Activated naive CD8-positive, alpha-beta T cell treated with anti-CD3 and anti-CD28 coated beads, Interleukin-2, amount 50 U/mL, for 24 hours (primary cell): ENCODE data around the gene SOX30.

ENCODE experiments used
- ATAC-seq: fragments of 150-1000 bp; cut with Tn5 transposase; one replicate; pipeline ENCODE4 v1.10.0; 2021
- DNase-seq: peaks from one replicate; pipeline ENCODE4 v3.0.0; 2021
- H3K27ac Mint-ChIP-seq: one replicate; pipeline ENCODE4 v1.8.0; 2021; ENCODE audit warnings: mild to moderate bottlenecking, mixed read lengths
- H3K27me3 Mint-ChIP-seq: one replicate; pipeline ENCODE4 v1.8.0; 2021; ENCODE audit warnings: mixed read lengths
- H3K36me3 Mint-ChIP-seq: one replicate; pipeline ENCODE4 v1.8.0; 2021; ENCODE audit warnings: low read depth, mixed read lengths
- H3K4me1 Mint-ChIP-seq: one replicate; pipeline ENCODE4 v1.8.0; 2021; ENCODE audit warnings: mixed read lengths
- H3K4me3 Mint-ChIP-seq: one replicate; pipeline ENCODE4 v1.8.0; 2021; ENCODE audit warnings: mild to moderate bottlenecking, moderate library complexity, mixed read lengths
- H3K9me3 Mint-ChIP-seq: one replicate; pipeline ENCODE4 v1.8.0; 2021; ENCODE audit warnings: mixed read lengths

Gene SOX30

DNA sequence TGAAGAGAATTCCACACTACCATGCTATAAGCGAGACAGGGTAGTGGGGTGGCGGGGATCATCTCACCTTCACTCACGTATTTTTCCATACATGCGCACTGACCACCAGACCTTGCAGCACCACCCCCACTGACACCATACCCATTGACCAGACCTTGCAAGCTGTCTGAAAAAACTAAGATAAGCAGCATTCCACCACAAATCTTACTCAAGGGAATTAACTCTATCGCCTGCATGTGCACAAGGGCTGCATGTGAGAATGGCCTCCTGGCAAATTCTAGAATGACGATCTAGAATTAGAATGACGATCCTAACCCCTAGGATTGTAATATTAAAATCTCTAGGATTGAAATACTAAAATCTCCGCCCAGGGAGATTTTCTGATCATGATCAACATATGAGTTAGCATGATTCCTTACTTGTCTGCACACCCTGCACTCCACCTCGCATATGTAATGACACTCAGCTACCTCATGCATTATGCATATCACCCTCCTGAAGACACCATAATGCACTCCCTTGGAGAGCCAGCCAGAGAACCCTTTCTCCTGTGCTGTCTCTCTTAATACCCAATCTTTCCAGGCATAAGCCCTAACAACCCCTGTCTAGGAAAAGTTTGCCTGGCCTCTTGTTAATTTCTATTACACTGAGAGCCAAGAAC is 11.7 kb downstream of the SOX30 start:
- H3K27me3 Mint-ChIP-seq = peaks cover 2% of the 10 kb centered on the region
- H3K36me3 Mint-ChIP-seq = no peaks in the 10 kb centered on the region
- DNase-seq = no peak
- no peak overlapping the region for H3K27ac Mint-ChIP-seq
- no peaks in the 10 kb centered on the region for H3K9me3 Mint-ChIP-seq
- ATAC-seq = no peak
- H3K4me1 Mint-ChIP-seq = no peaks in the 10 kb centered on the region
- no peak overlapping the region for H3K4me3 Mint-ChIP-seq

DNA sequence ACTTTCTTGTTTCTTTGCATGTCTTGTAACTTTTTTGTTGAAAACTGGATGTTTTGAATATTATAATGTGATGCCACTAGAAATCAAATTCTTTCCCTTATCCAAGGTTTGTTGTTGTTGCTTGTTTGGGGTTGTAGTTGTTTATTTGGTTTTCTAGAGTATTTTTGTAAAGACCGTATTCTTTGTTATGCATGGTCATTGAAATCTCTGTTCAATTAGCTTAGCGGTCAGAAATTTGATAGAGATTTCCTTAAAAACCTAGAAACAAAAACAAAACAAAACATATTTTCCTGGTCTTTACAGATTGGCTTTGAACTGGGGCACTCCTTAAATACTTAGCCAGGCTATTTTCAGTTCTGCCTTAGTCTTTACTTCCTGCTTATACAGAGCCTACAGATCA is 21.9 kb downstream of the SOX30 start:
- H3K9me3 Mint-ChIP-seq = peaks cover 8% of the 10 kb centered on the region
- no peaks in the 10 kb centered on the region for H3K4me1 Mint-ChIP-seq
- no peak overlapping the region for H3K4me3 Mint-ChIP-seq
- no peak overlapping the region for H3K27ac Mint-ChIP-seq
- ATAC-seq (no peak), DNase-seq (no peak)
- H3K27me3 Mint-ChIP-seq = peaks cover under 1% of the 10 kb centered on the region
- no peaks in the 10 kb centered on the region for H3K36me3 Mint-ChIP-seq

DNA sequence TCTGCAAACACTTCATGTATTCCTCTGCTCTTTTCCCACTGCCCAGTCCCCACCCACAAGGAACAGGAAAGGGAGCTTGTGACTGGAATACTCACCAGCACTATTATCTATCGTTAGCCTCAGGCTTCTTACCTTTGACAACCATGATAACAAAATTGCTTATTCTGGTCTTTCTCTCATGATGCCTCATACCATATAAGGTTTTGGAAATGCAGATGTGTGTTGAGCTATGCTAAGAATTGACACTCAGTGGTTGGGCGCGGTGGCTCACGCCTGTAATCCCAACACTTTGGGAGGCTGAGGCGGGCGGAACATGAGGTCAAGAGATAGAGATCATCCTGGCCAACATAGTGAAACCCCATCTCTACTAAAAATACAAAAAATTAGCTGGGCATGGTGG is 25.4 kb downstream of the SOX30 start:
- H3K9me3 Mint-ChIP-seq = peaks cover 11% of the 10 kb centered on the region
- H3K27me3 Mint-ChIP-seq = peaks cover 3% of the 10 kb centered on the region
- no peak for ATAC-seq
- H3K27ac Mint-ChIP-seq = no peak overlapping the region
- DNase-seq = no peak
- H3K36me3 Mint-ChIP-seq = no peaks in the 10 kb centered on the region
- H3K4me1 Mint-ChIP-seq = no peaks in the 10 kb centered on the region
- no peak overlapping the region for H3K4me3 Mint-ChIP-seq

DNA sequence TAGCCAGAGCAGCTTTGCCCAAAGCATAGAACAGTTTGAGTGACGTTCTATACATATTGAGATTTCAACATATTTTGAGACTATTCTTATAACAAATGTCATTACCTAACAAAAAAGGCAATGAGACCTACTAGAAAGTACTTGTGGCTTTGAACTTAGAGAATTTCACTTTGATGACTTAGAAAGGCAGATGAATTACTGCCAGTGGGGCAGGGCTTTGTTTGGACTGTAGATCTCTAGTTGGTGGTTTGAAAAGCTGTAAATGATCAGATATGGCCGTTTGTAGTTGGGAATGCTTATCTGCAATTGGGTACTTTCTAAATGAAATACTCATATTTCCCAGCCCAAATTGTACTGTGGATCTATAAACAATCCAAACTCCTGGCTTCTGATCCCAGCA is 28.1 kb downstream of the SOX30 start:
- Mint-ChIP-seq H3K36me3 (no peaks in the 10 kb centered on the region), H3K27me3 (peaks cover 12% of the 10 kb centered on the region), H3K4me1 (no peaks in the 10 kb centered on the region), H3K9me3 (peaks cover 10% of the 10 kb centered on the region), H3K4me3 (no peak overlapping the region), H3K27ac (no peak overlapping the region)
- no peak for DNase-seq
- no peak for ATAC-seq

DNA sequence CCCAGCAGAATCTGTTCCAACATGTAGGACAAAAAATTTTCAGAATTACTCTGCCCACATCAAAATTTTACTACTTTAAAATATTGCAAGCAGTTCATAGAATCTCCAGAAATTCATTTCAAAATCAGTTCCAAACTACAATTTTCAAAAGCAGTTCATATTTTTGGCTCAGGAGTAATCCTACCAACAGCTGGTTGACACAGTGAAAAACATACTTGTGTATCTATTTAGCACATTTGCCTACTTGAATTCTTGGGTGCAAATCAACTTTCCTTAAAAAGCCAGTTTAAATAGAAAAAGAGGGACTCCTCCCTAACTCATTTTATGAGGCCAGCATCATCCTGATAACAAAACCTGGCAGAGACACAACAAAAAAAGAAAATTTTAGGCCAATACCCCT is 31.5 kb downstream of the SOX30 start:
- no peak overlapping the region for H3K4me3 Mint-ChIP-seq
- H3K27ac Mint-ChIP-seq = no peak overlapping the region
- H3K27me3 Mint-ChIP-seq = peaks cover 13% of the 10 kb centered on the region
- no peak for ATAC-seq
- no peaks in the 10 kb centered on the region for H3K4me1 Mint-ChIP-seq
- no peak for DNase-seq
- peaks cover 10% of the 10 kb centered on the region for H3K9me3 Mint-ChIP-seq
- no peaks in the 10 kb centered on the region for H3K36me3 Mint-ChIP-seq

DNA sequence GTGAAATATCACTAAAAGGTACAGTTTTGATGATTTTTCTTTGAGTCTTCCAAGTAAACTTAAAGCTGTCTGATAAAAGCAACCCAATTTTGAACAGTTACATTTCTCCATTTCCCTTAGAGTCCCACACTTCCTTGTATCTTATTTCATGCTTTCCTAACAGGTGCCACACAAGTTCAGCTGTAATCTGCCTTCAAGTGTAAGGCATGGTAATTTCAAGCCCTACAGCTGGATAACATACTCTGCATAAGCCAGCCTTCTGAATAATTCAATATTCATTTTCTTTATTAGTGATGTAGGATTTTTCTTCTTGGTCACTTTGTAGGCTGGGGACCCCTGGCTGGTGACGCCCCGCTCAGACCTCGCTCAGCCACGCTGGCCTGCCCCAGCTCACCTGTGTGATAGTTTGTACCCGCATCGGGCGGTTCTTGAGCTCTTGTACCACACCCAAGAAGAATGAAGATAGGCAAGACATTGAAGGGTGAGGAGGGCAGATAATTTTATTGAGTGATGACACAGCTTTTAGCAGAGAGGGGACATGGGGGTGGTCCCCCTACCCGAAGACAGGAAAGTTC is 34.0 kb downstream of the SOX30 start:
- Mint-ChIP-seq H3K9me3 (peaks cover 10% of the 10 kb centered on the region), H3K36me3 (no peaks in the 10 kb centered on the region), H3K27me3 (peaks cover 13% of the 10 kb centered on the region), H3K27ac (no peak overlapping the region), H3K4me3 (no peak overlapping the region), H3K4me1 (peaks cover 6% of the 10 kb centered on the region)
- no peak for ATAC-seq
- DNase-seq = no peak

DNA sequence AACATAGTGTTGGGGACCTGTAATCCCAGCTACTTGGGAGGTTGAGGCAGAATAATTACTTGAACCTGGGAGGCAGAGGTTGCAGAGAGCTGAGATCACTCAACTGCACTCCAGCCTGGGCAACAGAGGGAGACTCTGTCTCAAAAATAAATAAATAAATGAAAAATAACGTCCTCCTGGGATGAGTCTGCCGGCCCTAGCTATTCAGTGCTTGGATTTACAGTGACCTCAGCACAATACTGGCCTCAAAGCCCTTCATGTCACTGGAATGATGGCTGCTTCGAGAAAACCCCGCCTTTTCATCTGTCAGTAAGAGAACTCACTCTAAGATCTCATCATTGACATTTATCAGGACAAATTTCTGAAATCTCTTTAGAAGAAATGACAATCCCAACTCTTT is 35.5 kb downstream of the SOX30 start:
- no peak for ATAC-seq

DNA sequence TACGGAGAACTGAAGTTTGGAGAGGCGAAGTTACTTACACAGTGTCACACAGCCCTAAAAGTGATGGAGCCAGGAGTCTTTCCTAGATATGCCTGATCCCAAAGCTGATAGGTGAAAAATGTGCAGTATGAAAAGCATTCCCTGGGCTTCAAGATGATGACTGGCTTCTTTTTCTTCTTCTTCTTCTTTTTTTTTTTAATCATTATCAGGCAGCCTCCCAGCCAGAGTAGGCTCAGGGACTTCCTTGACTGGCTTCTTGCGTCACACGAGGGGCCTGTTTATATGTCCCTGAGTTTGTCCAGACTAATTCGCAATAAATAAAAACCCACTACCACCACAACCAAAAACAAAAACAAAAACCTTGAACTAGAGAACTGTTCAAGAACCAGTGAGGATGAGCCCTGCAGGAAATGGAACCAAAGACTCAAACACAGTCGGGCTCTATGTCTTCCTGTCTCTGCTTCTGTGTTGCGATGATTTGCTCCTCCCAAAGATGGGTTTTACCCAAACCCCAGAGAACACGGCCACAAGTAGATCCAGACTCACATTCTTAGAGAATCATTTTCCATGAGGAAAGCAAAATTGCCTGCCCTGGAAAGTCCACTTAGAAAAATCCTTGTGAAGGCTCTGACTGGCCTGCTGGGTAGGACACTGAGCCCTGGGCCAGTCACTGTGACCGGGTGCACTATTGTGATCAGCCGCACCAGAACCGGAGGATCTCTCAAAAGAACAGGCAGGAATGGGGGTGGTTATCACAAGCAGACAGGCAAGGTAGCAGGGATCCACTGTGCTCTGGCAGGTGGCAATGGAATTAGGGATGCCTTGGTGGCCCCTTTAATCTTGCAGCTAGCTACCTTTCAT is 38.6 kb downstream of the SOX30 start:
- H3K36me3 Mint-ChIP-seq = no peaks in the 10 kb centered on the region
- H3K4me3 Mint-ChIP-seq = peak overlapping the region; percentile 7
- peaks cover 38% of the 10 kb centered on the region for H3K4me1 Mint-ChIP-seq
- H3K27ac Mint-ChIP-seq = peak overlapping the region; percentile 55
- H3K9me3 Mint-ChIP-seq = no peaks in the 10 kb centered on the region
- H3K27me3 Mint-ChIP-seq = peaks cover 2% of the 10 kb centered on the region
- DNase-seq (no peak), ATAC-seq (no peak)

More for the DNA sequence above, 35.5 kb downstream of the SOX30 start:
- H3K27ac Mint-ChIP-seq = no peak overlapping the region
- H3K9me3 Mint-ChIP-seq = peaks cover 7% of the 10 kb centered on the region
- DNase-seq = no peak
- H3K4me1 Mint-ChIP-seq = peaks cover 18% of the 10 kb centered on the region
- peaks cover 11% of the 10 kb centered on the region for H3K27me3 Mint-ChIP-seq
- H3K36me3 Mint-ChIP-seq = no peaks in the 10 kb centered on the region
- no peak overlapping the region for H3K4me3 Mint-ChIP-seq

DNA sequence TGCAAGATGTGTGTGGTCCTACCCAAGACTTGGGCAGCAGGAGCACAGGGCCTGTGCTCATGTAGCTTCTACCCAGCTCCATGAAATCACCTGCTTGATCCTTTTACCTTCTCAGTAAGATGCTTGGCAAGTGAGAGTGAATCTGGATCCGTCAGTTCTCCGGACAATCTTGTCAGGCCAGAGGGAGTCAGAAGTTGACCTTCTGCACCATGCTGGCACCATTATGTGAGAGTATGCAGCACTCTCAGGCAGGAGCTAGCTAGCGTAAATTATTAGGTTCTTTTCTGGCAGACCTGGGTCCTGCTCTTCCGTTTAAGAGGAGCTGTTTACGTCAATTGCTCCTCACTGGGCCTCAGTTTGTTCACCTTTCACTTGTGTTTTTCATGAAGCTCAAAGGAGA is 39.7 kb downstream of the SOX30 start:
- peaks cover 48% of the 10 kb centered on the region for H3K4me1 Mint-ChIP-seq
- H3K9me3 Mint-ChIP-seq = peaks cover 4% of the 10 kb centered on the region
- no peaks in the 10 kb centered on the region for H3K36me3 Mint-ChIP-seq
- H3K27ac Mint-ChIP-seq = no peak overlapping the region
- no peak overlapping the region for H3K4me3 Mint-ChIP-seq
- no peak for ATAC-seq
- DNase-seq = no peak
- H3K27me3 Mint-ChIP-seq = peaks cover 4% of the 10 kb centered on the region

DNA sequence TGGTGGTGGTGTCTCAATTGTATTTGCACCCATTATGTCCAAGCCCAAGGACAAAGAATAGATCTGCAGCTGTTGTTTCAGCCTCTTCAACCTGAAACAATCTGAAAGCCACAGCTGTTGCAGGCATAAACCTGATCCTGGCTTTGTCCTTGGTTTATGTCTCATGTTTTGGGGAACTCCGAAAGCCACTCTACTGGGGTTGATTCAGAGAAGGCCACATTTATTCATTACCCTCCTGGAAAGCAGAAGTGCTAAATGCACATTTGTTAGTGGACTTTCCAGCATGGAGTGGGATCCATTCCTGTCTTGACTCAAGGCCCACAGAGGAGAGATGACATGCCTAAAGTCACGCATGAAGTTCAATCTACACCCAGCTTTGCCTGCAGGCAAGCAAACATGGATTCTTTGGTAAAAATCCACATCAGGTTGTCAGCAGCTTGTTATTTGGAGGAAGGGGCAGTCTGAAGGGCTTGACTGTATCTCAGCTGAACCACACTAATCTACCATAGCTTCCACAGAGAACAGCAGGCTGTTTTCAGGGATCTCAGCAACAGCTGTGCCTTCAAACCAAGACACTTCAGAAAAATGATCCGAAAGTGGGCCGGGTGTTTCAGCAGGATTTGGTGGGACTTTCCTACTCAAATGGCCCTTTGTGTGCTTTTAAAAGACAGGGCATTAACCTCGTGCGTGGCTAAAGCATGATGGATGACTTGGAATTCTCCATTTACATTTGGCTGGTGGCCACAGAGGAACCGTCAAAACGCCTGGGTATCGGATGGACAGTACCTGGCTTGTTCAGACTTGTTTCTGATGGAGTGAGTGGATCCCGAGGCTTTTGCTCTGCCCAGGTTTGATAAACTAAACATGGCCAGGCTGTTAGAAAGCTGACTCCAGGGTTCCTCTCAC is 40.4 kb downstream of the SOX30 start:
- DNase-seq (no peak), ATAC-seq (peak; percentile 31)
- H3K27ac Mint-ChIP-seq = no peak overlapping the region
- H3K4me3 Mint-ChIP-seq = no peak overlapping the region
- H3K9me3 Mint-ChIP-seq = peaks cover 4% of the 10 kb centered on the region
- no peaks in the 10 kb centered on the region for H3K36me3 Mint-ChIP-seq
- peaks cover 4% of the 10 kb centered on the region for H3K27me3 Mint-ChIP-seq
- peaks cover 56% of the 10 kb centered on the region for H3K4me1 Mint-ChIP-seq

DNA sequence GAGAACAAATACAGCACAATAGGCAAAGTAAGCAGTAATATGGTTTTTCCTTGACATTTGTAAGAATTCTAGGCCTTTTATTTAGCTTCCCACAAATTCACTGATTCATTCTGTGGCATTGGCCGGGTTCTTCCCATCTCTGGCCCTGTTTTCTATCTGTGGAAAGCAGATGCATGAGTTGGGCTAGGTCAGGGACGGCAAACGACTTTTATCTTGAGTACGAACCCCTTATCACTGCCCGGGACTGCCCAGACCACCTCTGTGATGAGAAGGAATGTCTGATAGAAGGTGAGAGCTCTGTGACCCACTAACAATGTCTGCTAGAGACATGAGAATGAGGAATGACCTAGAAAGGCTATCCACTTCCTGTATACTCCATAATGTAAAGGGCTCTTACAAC is 41.2 kb downstream of the SOX30 start:
- Mint-ChIP-seq H3K4me3 (peak overlapping the region; percentile 15), H3K4me1 (peaks cover 63% of the 10 kb centered on the region), H3K27ac (peak overlapping the region; percentile 55), H3K9me3 (peaks cover 4% of the 10 kb centered on the region), H3K27me3 (peaks cover 4% of the 10 kb centered on the region), H3K36me3 (no peaks in the 10 kb centered on the region)
- no peak for ATAC-seq
- DNase-seq = no peak

DNA sequence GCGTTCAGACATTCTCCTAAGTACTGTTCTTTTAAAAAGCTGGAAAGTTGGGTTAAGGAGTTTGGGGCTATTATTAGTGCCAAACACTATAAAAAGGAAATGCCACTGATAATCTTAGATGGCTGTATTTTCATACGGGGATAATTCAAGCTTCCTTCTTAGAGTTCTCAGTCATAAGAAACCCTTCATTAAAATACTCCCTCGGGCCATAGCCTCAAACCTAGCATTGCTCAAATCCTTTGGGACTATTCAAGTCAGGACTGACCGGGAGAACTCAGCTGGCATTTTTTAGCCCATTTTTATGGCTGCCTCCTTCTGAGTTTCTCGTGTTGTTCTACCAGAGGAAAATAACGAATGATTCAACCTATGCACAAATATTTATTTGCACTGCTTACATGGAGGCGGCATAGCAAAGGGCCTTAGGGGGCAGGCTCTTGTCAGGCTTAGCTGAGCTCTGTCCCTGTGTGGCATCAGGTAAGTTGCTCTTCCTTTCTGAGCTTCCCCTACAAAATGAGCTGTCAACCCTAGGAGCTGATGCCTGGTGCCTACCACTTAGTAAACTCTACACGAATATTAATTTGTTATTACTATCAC is 43.2 kb downstream of the SOX30 start:
- peaks cover 4% of the 10 kb centered on the region for H3K9me3 Mint-ChIP-seq
- H3K4me1 Mint-ChIP-seq = peaks cover 74% of the 10 kb centered on the region
- no peak for ATAC-seq
- peaks cover 3% of the 10 kb centered on the region for H3K27me3 Mint-ChIP-seq
- H3K4me3 Mint-ChIP-seq = no peak overlapping the region
- no peak overlapping the region for H3K27ac Mint-ChIP-seq
- H3K36me3 Mint-ChIP-seq = no peaks in the 10 kb centered on the region
- DNase-seq = no peak

DNA sequence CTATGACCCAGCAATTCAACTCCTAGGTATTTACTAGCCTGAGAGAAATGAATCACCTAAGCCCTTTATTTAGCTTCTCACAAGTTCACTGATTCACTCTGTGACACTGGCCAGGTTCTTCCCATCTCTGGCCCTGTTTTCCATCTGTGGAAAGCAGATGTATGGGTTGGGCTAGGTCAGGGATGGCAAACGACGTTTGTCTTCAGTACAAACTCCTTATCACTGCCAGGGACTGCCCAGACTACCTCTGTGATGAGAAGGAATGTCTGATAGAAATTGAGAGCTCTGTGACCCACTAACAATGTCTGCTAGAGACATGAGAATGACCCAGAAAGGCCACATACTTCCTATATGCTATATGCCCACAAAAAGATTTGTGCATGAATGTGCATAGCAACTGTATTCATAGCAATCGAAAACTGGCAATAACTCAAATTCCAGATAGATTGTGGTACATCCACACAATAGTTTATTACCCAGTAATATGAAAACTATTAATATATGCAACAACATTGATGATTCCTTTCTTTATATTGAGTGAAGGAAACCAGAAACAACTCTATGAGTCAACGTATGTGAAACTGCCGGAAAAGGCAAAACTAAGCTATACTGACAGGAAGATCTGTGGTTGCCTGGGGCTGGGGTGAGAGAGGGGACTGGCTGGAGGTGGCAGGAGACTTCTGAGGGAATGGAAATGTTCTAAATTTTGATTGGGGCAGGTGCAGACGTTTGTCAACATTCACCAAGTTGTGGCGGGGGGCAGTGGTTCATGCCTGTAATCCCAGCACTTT is 44.7 kb downstream of the SOX30 start:
- Mint-ChIP-seq H3K4me1 (peaks cover 77% of the 10 kb centered on the region), H3K36me3 (no peaks in the 10 kb centered on the region), H3K9me3 (peaks cover 4% of the 10 kb centered on the region), H3K27me3 (peaks cover 3% of the 10 kb centered on the region), H3K4me3 (peak overlapping the region; percentile 62), H3K27ac (peak overlapping the region; percentile 94)
- DNase-seq = peak; percentile 58
- peak; percentile 71 for ATAC-seq
